ACC112 (cell line): ENCODE measurements around the gene MYOM1.

ENCODE experiments used
- H2AFZ ChIP-seq: fragments of 200-600 bp; sonication (generic); one replicate; pipeline ENCODE4 v1.6.0; 2017; ENCODE audit warnings: antibody characterized with exemption, low read length; ENCODE audit not compliant: unreplicated experiment
- H3K27ac ChIP-seq: fragments of 200-600 bp; sonication (generic); 2 replicates; pipeline ENCODE4 v1.5.1; 2014; ENCODE audit warnings: low read depth, mild to moderate bottlenecking, antibody characterized with exemption, low read length, moderate library complexity
- H3K27me3 ChIP-seq: fragments of 200-600 bp; sonication (generic); 2 replicates; pipeline ENCODE4 v1.6.1; 2014; ENCODE audit warnings: mild to moderate bottlenecking, antibody characterized with exemption, low read length, moderate library complexity, mixed read lengths; ENCODE audit not compliant: insufficient read depth
- H3K36me3 ChIP-seq: fragments of 200-600 bp; sonication (generic); 2 replicates; pipeline ENCODE4 v1.6.1; 2016; ENCODE audit warnings: mild to moderate bottlenecking, antibody characterized with exemption, low read length, moderate library complexity, mixed read lengths; ENCODE audit not compliant: insufficient read depth
- H3K4me1 ChIP-seq: fragments of 200-600 bp; sonication (generic); one replicate; pipeline ENCODE4 v1.6.1; 2016; ENCODE audit warnings: low read length, mixed read lengths; ENCODE audit not compliant: insufficient read depth, unreplicated experiment, control insufficient read depth
- H3K4me3 ChIP-seq: fragments of 200-600 bp; sonication (generic); 2 replicates; pipeline ENCODE4 v1.5.1; 2014; ENCODE audit warnings: mild to moderate bottlenecking, low read depth, low read length
- H3K79me2 ChIP-seq: fragments of 200-600 bp; sonication (generic); one replicate; pipeline ENCODE4 v1.6.0; 2016; ENCODE audit warnings: low read length; ENCODE audit not compliant: control insufficient read depth, unreplicated experiment, insufficient read depth

Gene MYOM1

DNA sequence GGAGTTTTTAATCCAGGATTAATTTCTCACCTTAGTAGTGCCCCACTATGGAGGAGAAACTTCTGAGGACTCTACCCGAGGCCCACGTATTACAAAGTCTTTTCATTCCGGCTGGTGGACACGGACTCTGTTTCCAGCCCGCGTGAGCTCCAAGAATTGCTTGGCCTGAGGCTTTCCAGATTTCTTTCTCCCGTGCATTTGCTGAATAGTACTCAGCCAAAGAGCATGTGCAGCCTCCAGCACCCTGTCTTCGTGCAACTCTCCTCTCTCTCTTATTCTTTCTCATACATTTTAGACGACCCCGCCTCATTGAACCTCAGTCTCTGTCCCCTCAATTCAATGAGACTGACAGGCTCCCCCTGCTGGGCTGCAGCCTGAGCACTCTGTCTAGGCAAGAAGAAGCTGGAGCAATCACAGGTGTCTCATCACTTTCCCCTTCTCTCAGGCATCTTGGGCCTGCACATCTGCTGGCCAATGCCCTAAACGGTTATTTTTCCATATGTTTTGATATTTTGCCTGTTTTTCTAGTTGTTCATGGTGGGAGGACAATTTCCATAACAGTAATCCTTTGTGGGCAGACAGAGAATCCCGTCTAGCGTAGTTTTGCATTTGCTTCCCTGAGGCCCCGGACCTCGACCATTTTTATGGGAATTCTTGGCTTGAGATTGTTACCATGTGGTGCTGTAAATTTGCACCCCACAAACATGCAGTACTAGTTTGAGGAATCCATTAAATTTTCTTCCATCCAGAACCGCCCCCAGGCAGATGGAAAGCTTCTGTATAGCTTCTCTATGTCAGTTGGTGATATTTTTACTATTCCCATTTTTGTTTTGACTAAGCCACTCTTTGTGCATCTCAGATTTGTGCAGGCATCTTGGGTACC lies 156.7 kb downstream of the MYOM1 start:
- Histone ChIP-seq H3K79me2 (no peaks in the 10 kb centered on the region), H3K36me3 (no peaks in the 10 kb centered on the region), H3K27ac (no peak overlapping the region), H3K4me1 (peaks cover 2% of the 10 kb centered on the region), H3K27me3 (no peaks in the 10 kb centered on the region), H2AFZ (peak overlapping the region; percentile 16), H3K4me3 (peak overlapping the region; percentile 45)

- Histone ChIP-seq H3K36me3 (no peaks in the 10 kb centered on the region), H3K4me3 (no peak overlapping the region), H3K27ac (no peak overlapping the region), H3K4me1 (peaks cover 2% of the 10 kb centered on the region), H3K27me3 (no peaks in the 10 kb centered on the region), H3K79me2 (no peaks in the 10 kb centered on the region), H2AFZ (peak overlapping the region; percentile 32)
These were observed 158.0 kb downstream of the MYOM1 start for GRCh38 chr18:3061581-3062312.

- Histone ChIP-seq H3K27ac (no peak overlapping the region), H3K36me3 (no peaks in the 10 kb centered on the region), H2AFZ (peak overlapping the region; percentile 32), H3K4me1 (peaks cover 2% of the 10 kb centered on the region), H3K27me3 (no peaks in the 10 kb centered on the region), H3K4me3 (no peak overlapping the region), H3K79me2 (no peaks in the 10 kb centered on the region)
These were observed 158.8 kb downstream of the MYOM1 start for GRCh38 chr18:3060667-3061580.

GRCh38 chr18:3059272-3059671 lies 160.5 kb downstream of the MYOM1 start:
- Histone ChIP-seq H3K27ac (no peak overlapping the region), H3K79me2 (no peaks in the 10 kb centered on the region), H3K4me3 (no peak overlapping the region), H2AFZ (no peak overlapping the region), H3K36me3 (no peaks in the 10 kb centered on the region), H3K4me1 (peaks cover 2% of the 10 kb centered on the region), H3K27me3 (no peaks in the 10 kb centered on the region)

GRCh38 chr18:3058328-3059191 lies 161.2 kb downstream of the MYOM1 start:
- Histone ChIP-seq H3K27me3 (no peaks in the 10 kb centered on the region), H3K36me3 (no peaks in the 10 kb centered on the region), H3K4me3 (no peak overlapping the region), H3K4me1 (peaks cover 2% of the 10 kb centered on the region), H2AFZ (no peak overlapping the region), H3K79me2 (no peaks in the 10 kb centered on the region), H3K27ac (no peak overlapping the region)

GRCh38 chr18:3057526-3057925 lies 162.2 kb downstream of the MYOM1 start:
- Histone ChIP-seq H3K27ac (no peak overlapping the region), H2AFZ (no peak overlapping the region), H3K4me1 (peaks cover 2% of the 10 kb centered on the region), H3K79me2 (no peaks in the 10 kb centered on the region), H3K4me3 (no peak overlapping the region), H3K36me3 (no peaks in the 10 kb centered on the region), H3K27me3 (no peaks in the 10 kb centered on the region)

DNA sequence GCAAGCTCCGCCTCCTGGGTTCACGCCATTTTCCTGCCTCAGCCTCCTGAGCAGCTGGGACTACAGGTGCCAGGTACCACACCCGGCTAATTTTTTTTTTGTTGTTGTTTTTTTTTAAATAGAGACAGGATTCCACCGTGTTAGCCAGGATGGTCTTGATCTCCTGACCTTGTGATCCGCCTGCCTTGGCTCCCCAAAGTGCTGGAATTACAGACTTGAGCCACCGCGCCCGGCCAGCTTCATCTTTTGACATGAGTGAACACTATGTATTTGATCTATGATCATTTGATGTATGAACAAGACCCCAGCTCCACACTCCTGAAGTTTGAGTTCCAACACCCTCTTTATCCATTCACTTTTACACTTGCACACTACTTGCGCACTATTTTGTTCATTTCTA lies 163.5 kb downstream of the MYOM1 start:
- Histone ChIP-seq H3K36me3 (no peaks in the 10 kb centered on the region), H3K27me3 (no peaks in the 10 kb centered on the region), H3K4me1 (peaks cover under 1% of the 10 kb centered on the region), H3K4me3 (no peak overlapping the region), H3K79me2 (no peaks in the 10 kb centered on the region), H3K27ac (no peak overlapping the region), H2AFZ (no peak overlapping the region)

- H3K27me3 ChIP-seq: no peaks in the 10 kb centered on the region
- no peaks in the 10 kb centered on the region for H3K79me2 ChIP-seq
- H2AFZ ChIP-seq: no peak overlapping the region
- H3K36me3 ChIP-seq: no peaks in the 10 kb centered on the region
- no peak overlapping the region for H3K27ac ChIP-seq
- no peak overlapping the region for H3K4me3 ChIP-seq
- no peaks in the 10 kb centered on the region for H3K4me1 ChIP-seq
These were observed 164.0 kb downstream of the MYOM1 start for GRCh38 chr18:3055816-3056215.

DNA sequence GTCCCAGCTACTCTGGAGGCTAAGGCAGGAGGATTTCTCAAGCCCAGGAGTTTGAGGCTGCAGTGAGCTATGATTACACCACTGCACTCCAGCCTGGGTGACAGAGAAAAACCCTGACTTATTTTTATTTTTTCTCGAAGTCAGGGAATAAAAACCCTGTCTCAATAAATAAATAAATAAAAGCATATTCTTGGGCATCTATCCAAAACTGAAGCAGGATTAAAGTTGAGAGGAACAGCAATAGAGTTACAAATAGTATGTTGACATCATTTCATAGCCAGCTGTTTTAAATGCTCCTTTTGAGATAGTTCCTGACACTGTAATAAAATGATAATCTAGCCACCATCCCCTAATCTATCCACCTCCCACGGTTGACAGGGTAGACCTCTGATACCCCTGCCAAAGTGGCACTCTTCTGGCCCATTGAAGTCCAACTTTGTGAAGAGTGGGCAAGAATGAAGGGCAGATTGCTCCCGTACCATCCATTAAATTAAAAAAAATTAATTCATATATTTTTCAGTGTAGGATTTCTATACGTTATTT lies 164.5 kb downstream of the MYOM1 start:
- no peaks in the 10 kb centered on the region for H3K4me1 ChIP-seq
- H3K4me3 ChIP-seq: no peak overlapping the region
- H3K27ac ChIP-seq: no peak overlapping the region
- no peaks in the 10 kb centered on the region for H3K27me3 ChIP-seq
- H2AFZ ChIP-seq: no peak overlapping the region
- no peaks in the 10 kb centered on the region for H3K79me2 ChIP-seq
- H3K36me3 ChIP-seq: no peaks in the 10 kb centered on the region
